HG02981 (cell line): ENCODE measurements around the gene GSC2.

Experiments used
- ATAC-seq: cut with Tn5 transposase; IDR thresholded peaks from one replicate; pipeline ENCODE4 v1.9.1; 2021; ENCODE audit warnings: mild to moderate bottlenecking, moderate library complexity; ENCODE audit not compliant: unreplicated experiment

The GSC2 gene

DNA sequence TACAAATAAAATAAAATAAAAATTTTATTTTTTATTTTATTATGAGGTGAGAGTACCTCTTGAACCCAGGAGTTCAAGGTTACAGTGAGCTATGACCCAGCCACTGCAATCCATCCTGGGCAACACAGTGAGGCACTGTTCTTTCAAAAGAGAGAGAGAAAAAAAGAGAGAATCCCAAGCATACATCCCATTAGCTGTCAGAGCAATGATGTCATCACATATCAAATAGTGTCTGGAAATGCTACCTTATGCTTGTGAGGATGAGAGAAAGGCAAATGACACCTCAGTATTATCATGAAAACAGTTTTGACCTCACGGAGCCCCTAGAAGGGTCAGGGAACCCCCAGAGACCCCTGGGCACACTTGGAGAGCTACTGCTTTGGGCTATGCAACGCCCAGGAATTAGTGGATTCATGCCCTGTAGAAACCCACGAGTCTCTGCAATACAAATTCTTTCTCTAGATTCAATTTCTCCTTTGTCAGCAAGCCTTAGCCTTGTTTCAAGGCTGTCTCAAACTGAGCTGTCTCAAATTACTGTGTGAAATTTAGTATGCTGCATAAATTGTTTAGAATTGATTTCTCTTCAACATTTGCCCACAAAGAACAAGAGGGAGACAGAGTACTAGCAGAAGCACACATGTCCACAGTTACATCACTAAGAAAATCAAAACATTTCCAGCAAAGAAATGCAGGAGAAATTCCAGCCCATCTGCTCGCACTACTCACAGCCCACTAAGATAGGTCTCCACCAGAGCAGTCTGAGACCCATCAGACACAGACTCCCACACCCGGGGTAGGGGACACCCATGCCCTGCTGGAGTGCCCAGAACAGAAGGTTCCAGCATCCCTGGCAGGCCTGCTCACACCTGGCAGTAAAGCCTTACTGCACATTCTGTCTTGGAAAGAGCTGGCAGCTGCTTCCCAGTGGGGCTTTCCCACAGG is 45.9 kb downstream of the GSC2 start:
- ATAC-seq, result no peak

DNA sequence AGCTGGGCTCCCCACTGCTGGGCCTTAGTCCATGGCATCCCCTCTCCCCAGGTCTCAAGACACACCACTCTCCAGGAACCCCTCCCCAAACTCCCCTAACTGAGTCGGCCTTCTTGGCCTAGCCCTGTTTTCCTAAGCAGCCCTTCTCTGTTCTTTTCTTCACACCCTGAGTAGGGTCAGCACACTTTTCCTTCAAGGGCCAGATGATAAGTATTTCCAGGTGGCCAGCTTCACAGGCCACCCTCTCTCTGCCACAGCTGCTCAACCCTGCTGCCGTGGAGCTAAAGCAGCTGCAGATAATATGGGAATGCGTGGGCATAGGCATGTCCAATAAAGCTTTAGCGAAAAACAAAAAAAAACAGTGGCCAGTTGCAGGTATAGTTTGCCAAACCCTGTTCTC is 51.9 kb downstream of the GSC2 start:
- no peak for ATAC-seq

DNA sequence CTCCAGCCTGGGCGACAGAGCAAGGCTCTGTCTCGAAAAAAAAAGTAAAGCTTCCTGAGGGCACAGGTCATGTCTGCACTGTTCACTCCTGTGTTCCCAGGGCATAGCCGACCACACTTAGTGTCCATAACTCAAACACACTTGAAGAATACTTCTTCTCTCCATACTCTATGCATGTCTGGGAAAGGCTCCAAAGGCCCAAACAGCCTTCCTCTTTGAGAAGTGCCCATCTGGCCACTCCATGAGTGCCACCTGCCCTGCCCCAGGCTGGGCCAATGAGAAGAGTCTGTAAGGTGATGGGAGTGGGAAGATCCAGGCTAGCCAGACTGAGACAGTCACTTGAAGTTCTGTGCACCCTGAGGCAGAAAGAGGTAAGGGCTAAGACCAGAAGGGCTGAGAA is 52.6 kb downstream of the GSC2 start:
- no peak for ATAC-seq
